HepG2 (cell line): ENCODE data around the gene SIRT1. TPM values are rescaled to one million over a fixed set of nuclear protein-coding genes. Genes with fewer than 3 reads are reported as not detected.

Source experiments
- ATAC-seq: fragments of 200-7000 bp; cut with Tn5 transposase; 3 replicates; pipeline ENCODE4 v1.9.1; 2020; ENCODE audit warnings: mild to moderate bottlenecking, moderate library complexity
- BruUV-seq: library from RNA; stranded (reverse); fragments of 400-500 nt; replicated peaks from 2 replicates; lab custom pipeline; 2021; lab: Mats Ljungman, UMichigan
- CTCF ChIA-PET: fragments of 300-600 bp; formaldehyde crosslinking; extraction: SDS; loops from one replicate; lab custom pipeline; 2021; ENCODE audit warnings: low total read pairs, inconsistent platforms, low intra/inter-chr PET ratio; lab: Yijun Ruan, JAX
- POLR2A ChIA-PET: fragments of 350-600 bp; sonication (Branson Sonifier 250); formaldehyde crosslinking; loops from one replicate; lab custom pipeline; 2020; ENCODE audit warnings: antibody characterized with exemption, inconsistent platforms; lab: Yijun Ruan, JAX
- DNase-seq: peaks from one replicate; pipeline ENCODE4 v3.0.0-alpha.2; 2015; ENCODE audit warnings: low spot score
- FAIRE-seq: peaks from 3 replicates; lab custom pipeline; 2011; peaks lifted over from hg19 to GRCh38; lab: Jason Lieb, UNC
- H2AFZ ChIP-seq: one replicate; pipeline ENCODE4 v1.6.1; 2011; ENCODE audit warnings: low read length, inconsistent platforms
- H3K27ac ChIP-seq: fragments of 300-600 bp; 3 replicates; pipeline ENCODE4 v1.8.0; 2011; ENCODE audit warnings: mixed run types, mild to moderate bottlenecking, mixed read lengths, low read length, inconsistent platforms; ENCODE audit not compliant: insufficient read depth; ENCODE audit errors: extremely low read length
- H3K27me3 ChIP-seq, 2 experiments: fragments of 200-600 bp in 1 of 2; 2 replicates in 1 of 2; 3 replicates in 1 of 2; pipeline versions ENCODE4 v1.6.0 to v1.8.0; 2011; ENCODE audit warnings: low read length in 2 of 2, mild to moderate bottlenecking in 2 of 2, moderate library complexity in 2 of 2, inconsistent platforms in 1 of 2; ENCODE audit not compliant: insufficient read depth in 2 of 2, control insufficient read depth in 1 of 2
- H3K36me3 ChIP-seq, 2 experiments: fragments of 200-600 bp in 1 of 2; replicated peaks in 1 of 2; 2 replicates in 1 of 2; 3 replicates in 1 of 2; pipeline versions ENCODE4 v1.5.1 to v1.8.0; 2011; ENCODE audit warnings: low read length in 2 of 2, inconsistent platforms in 1 of 2; ENCODE audit not compliant: insufficient read depth in 2 of 2, control insufficient read depth in 1 of 2
- H3K4me1 ChIP-seq: 2 replicates; pipeline ENCODE4 v1.5.1; 2012; ENCODE audit warnings: low read length, inconsistent platforms; ENCODE audit not compliant: insufficient read depth
- H3K4me2 ChIP-seq: 2 replicates; pipeline ENCODE4 v1.6.0; 2011; ENCODE audit warnings: low read depth, low read length, inconsistent platforms
- H3K4me3 ChIP-seq, 3 experiments: fragments of 200-600 bp in 1 of 3; sonication (generic), shearing (Covaris generic) in 1 of 3; replicated peaks in 1 of 3; 2 replicates each; pipeline ENCODE4 v1.5.1; 2011 to 2016; ENCODE audit warnings: low read length in 3 of 3, inconsistent platforms in 2 of 3, low read depth in 2 of 3, mild to moderate bottlenecking in 2 of 3, control low read depth in 1 of 3, mixed read lengths in 1 of 3; ENCODE audit not compliant: insufficient read depth in 1 of 3
- H3K79me2 ChIP-seq: one replicate; pipeline ENCODE4 v1.6.1; 2011; ENCODE audit warnings: low read length, inconsistent platforms; ENCODE audit not compliant: insufficient read depth
- H3K9ac ChIP-seq: 2 replicates; pipeline ENCODE4 v1.6.0; 2011; ENCODE audit warnings: mild to moderate bottlenecking, low read depth, low read length, inconsistent platforms; ENCODE audit not compliant: insufficient read depth
- H3K9me3 ChIP-seq: 2 replicates; pipeline ENCODE4 v1.5.1; 2012; ENCODE audit warnings: mild to moderate bottlenecking, low read length
- H4K20me1 ChIP-seq: 2 replicates; pipeline ENCODE4 v1.6.0; 2011; ENCODE audit warnings: inconsistent platforms, mild to moderate bottlenecking, low read length, moderate library complexity; ENCODE audit not compliant: insufficient read depth
- FOXJ3 ChIP-seq: sonication (generic); formaldehyde crosslinking; IDR thresholded peaks from 2 replicates; pipeline ENCODE4 v1.4.0; 2020; ENCODE audit warnings: missing genetic modification reagents, mild to moderate bottlenecking, borderline replicate concordance
- FOXM1 ChIP-seq: sonication (generic); formaldehyde crosslinking; IDR thresholded peaks from 2 replicates; pipeline ENCODE4 v1.5.0; 2020; ENCODE audit warnings: missing genetic modification reagents
- KAT8 ChIP-seq: IDR thresholded peaks from 2 replicates; pipeline ENCODE4 v1.6.1; 2016; ENCODE audit warnings: missing genetic modification reagents, missing compliant biosample characterization
- KIAA2018 ChIP-seq: sonication (generic); formaldehyde crosslinking; IDR thresholded peaks from 2 replicates; pipeline ENCODE4 v1.5.0; 2020; ENCODE audit warnings: mild to moderate bottlenecking, missing genetic modification reagents, borderline replicate concordance
- MXD4 ChIP-seq: IDR thresholded peaks from 2 replicates; pipeline ENCODE4 v1.6.1; 2016; ENCODE audit warnings: mild to moderate bottlenecking, missing biosample characterization, missing genetic modification reagents
- RBM39 ChIP-seq: fragments of 200-400 bp; formaldehyde crosslinking; IDR thresholded peaks from one replicate; pipeline ENCODE4 v1.6.1; 2018; ENCODE audit warnings: antibody characterized with exemption, mild to moderate bottlenecking, low read depth, low read length; ENCODE audit not compliant: poor library complexity, severe bottlenecking
- ZNF232 ChIP-seq: sonication (generic); formaldehyde crosslinking; IDR thresholded peaks from 2 replicates; pipeline ENCODE4 v1.4.0; 2020; ENCODE audit warnings: missing genetic modification reagents, borderline replicate concordance
- WGBS: methylation state at CpG from one replicate; pipeline ENCODE4 v1.1.6; 2017; ENCODE audit warnings: low lambda C conversion rate; 5-methylcytosine and 5-hydroxymethylcytosine counted together
- in situ Hi-C: cut with HindIII; loops from 2 replicates; pipeline ENCODE4 v1.10.0; 2017; ENCODE audit warnings: low pct_unique_long_range_greater_than_20kb; ENCODE audit not compliant: extremely low pct_ligation_motif_present
- intact Hi-C: fragments of 100-400 bp; cut with micrococcal nuclease; formaldehyde crosslinking; loops from one replicate; pipeline ENCODE4 v1.10.0; 2022; ENCODE audit not compliant: unreplicated experiment
- polyA plus RNA-seq, 8 experiments: library from polyadenylated mRNA; depleted of rRNA in 3 of 8; stranded (reverse) in 7 of 8; unstranded in 1 of 8; fragments of >200 nt; fragmentation: Illumina TruSeq in 4 of 8; extraction: Trizol in 4 of 8; gene quantifications; 2 replicates each; pipeline versions ENCODE4 v1.2.1 to v1.2.3, GENCODE V29; 2011 to 2016; ENCODE audit warnings: low read depth in 4 of 8, missing spikeins in 1 of 8, mixed read lengths in 1 of 8; ENCODE audit not compliant: insufficient read depth in 1 of 8
- total RNA-seq, 5 experiments: library from RNA; depleted of rRNA; stranded (reverse); fragments of >200 nt; fragmentation: Illumina TruSeq; extraction: Trizol; gene quantifications; 2 replicates each; pipeline ENCODE4 v1.2.3, GENCODE V29; 2016; ENCODE audit warnings: low read depth in 1 of 5

Gene SIRT1
- total and polyA plus RNA-seq, 2 of the 13 experiments (the other 11 are each of a cell fraction or from before 2014, with no cell fraction given) = 9.4 to 10.2 TPM

GRCh38 chr10:67864607-67865371 is 19.7 kb upstream of the SIRT1 start:
- Histone ChIP-seq H4K20me1 (no peaks in the 10 kb centered on the region), H2AFZ (no peak overlapping the region), H3K4me3 (no peak overlapping the region), H3K9ac (no peak overlapping the region), H3K36me3 (no peaks in the 10 kb centered on the region), H3K4me1 (peaks cover 4% of the 10 kb centered on the region; the same call in 1 of the 2 replicates), H3K27ac (no peak overlapping the region), H3K9me3 (no peaks in the 10 kb centered on the region), H3K79me2 (no peaks in the 10 kb centered on the region), H3K27me3 (no peaks in the 10 kb centered on the region; a peak in 1 of 5 replicates), H3K4me2 (no peak overlapping the region)
- TF ChIP-seq MXD4 (CRISPR knock-in tag) (no peak), RBM39 (no peak), FOXJ3 (CRISPR knock-in tag) (no peak), KIAA2018 (no peak), ZNF232 (CRISPR knock-in tag) (no peak), FOXM1 (no peak), KAT8 (CRISPR knock-in tag) (no peak)
- WGBS = 66% methylated on average over 8 of the region's 10 CpGs
- DNase-seq (no peak), FAIRE-seq (no peak), ATAC-seq (no peak)
- intact Hi-C loops (loop anchor here (10.0 kb wide), 1 partner anchor 440 kb away; no protein-coding TSS in a partner anchor), in situ Hi-C loops (loop anchor here (25.0 kb wide), 1 partner anchor 448 kb away; no protein-coding TSS in a partner anchor)
- ChIA-PET POLR2A (no interaction called here), CTCF (no interaction called here)
- no TSS peak for BruUV-seq
